ENCODE data around the gene SLC25A10. TPM values are rescaled to one million over a fixed set of nuclear protein-coding genes. Genes with fewer than 3 reads are reported as not detected.

Gene SLC25A10
- total and polyA plus RNA-seq, 2 of the 8 experiments (the other 6 are each of a cell fraction or from before 2014, with no cell fraction given): 22.2 to 43.0 TPM

DNA sequence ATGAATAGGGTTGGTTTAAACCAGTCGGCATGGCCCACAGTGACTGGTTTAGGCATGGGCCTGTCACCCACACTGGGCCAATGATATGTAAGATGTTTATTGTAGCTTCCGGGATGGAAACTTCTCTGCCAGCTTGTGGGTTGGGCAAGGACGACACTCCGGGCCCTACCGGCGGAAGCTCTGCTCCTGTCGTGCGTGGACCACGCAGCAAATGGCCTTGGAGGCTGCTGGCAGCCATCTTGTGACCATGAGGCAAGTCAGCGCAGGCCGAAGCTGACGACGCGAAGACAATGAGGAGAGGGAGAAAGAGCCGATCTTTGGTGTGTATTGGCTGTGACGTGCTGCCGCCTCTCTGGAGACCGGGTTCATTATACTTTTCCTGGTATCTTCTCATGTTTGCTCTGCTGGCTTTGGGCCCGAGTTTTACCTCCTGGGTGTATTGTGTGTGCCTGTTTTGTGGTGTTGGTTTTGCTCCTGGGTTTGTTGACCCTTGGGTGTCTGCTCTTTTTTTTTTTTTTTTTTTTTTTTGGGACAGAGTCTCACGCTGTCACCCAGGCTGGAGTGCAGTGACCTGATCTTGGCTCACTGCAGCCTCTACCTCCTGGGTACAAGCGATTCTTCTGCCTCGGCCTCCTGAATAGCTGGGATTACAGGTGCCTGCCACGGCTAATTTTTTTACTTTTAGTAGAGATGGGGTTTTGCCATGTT, 15.4 kb downstream of the SLC25A10 start:
- Histone ChIP-seq H4K91ac (replicated peaks; ENCODE audit: insufficient read length, low read length) (no peak overlapping the region), H3K4me2 (ENCODE audit: insufficient read depth in 1 of 2, low read depth in 2 of 2, low read length in 2 of 2) (no peak overlapping the region), H3K23ac (ENCODE audit: insufficient read length) (no peak overlapping the region), H2BK20ac (ENCODE audit: low read length) (no peak overlapping the region), H3K9me3 (ENCODE audit: insufficient read depth in 2 of 2, low read depth in 1 of 2, low read length in 1 of 2) (no peaks in the 10 kb centered on the region), H2BK12ac (ENCODE audit: low read depth, low read length) (no peak overlapping the region), H3K36me3 (ENCODE audit: control insufficient read depth in 2 of 4, insufficient read depth in 4 of 4, low read length in 3 of 4) (no peaks in the 10 kb centered on the region), H3K4ac (replicated peaks; ENCODE audit: insufficient read length, low read depth, low read length) (no peak overlapping the region), H3K4me1 (replicated peaks in 1 of 4; ENCODE audit: control insufficient read depth in 3 of 4, insufficient read depth in 4 of 4, low read length in 3 of 4) (peaks cover 0 to 8% (median 4%) of the 10 kb centered on the region in 4 experiments; a peak in 4 of 7 replicates), H2BK5ac (ENCODE audit: low read depth, low read length) (no peak overlapping the region), H4K5ac (ENCODE audit: insufficient read length, low read depth, low read length) (no peak overlapping the region), H2AFZ (ENCODE audit: low read length) (no peak overlapping the region), H3K9ac (replicated peaks in 1 of 4; ENCODE audit: extremely low read depth in 1 of 4, low read depth in 3 of 4, low read length in 3 of 4) (no peak overlapping the region), H2AK5ac (ENCODE audit: low read depth, low read length) (no peak overlapping the region), H3K23me2 (ENCODE audit: low read depth, low read length) (no peaks in the 10 kb centered on the region), H3K4me3 (ENCODE audit: extremely low read depth in 1 of 4, insufficient read depth in 2 of 4, low read depth in 3 of 4, low read length in 4 of 4) (no peak overlapping the region), H3K18ac (ENCODE audit: extremely low read depth, low read length) (no peak overlapping the region), H4K20me1 (replicated peaks in 1 of 2; ENCODE audit: control insufficient read depth in 1 of 2, insufficient read depth in 2 of 2, low read length in 2 of 2) (no peaks in the 10 kb centered on the region), H3K27me3 (replicated peaks in 1 of 4; ENCODE audit: control insufficient read depth in 3 of 4, extremely low read depth in 1 of 4, insufficient read depth in 3 of 4, low read length in 3 of 4) (no peaks in the 10 kb centered on the region), H2BK15ac (ENCODE audit: low read length) (0 out of 2 replicates have a peak overlapping the region, but pooled peaks have one; percentile 81), H3K79me1 (ENCODE audit: low read depth, low read length) (no peaks in the 10 kb centered on the region), H3K56ac (replicated peaks; ENCODE audit: insufficient read length, low read depth, low read length) (no peak overlapping the region), H3K27ac (ENCODE audit: low read depth, low read length) (no peak overlapping the region), H4K8ac (ENCODE audit: extremely low read depth, insufficient read depth, low read length) (no peak overlapping the region; the same call in 1 of the 2 replicates), H3K14ac (ENCODE audit: insufficient read length) (no peak overlapping the region), H3K79me2 (ENCODE audit: control insufficient read depth in 1 of 2, insufficient read depth in 2 of 2, low read length in 2 of 2) (no peaks in the 10 kb centered on the region), H2BK120ac (replicated peaks; ENCODE audit: low read depth, low read length) (no peak overlapping the region)
- ChIA-PET POLR2A (ENCODE audit: partially characterized antibody) (interaction anchor here (0.5 to 25.9 kb wide), 3 partner anchors 19 to 165 kb away, joined by 3 to 348 read pairs (median 3); partner anchors contain the start of genes MRPL12 and SLC25A10), CTCF (ENCODE audit: partially characterized antibody) (interaction anchor here (3.2 kb wide), 1 partner anchor 11 kb away, joined by 13 read pairs; no protein-coding TSS in a partner anchor)
- no peak for DNase-seq (ENCODE audit: low read depth in 1 of 2, low spot score in 2 of 2)
- no peak for FAIRE-seq
- TF ChIP-seq YY1 (IDR thresholded peaks at IDR 0.05; ENCODE audit: low read depth, low read length): peak; percentile 60; the same call in 1 of the 2 replicates
- TF ChIP-seq, protein P1, sequence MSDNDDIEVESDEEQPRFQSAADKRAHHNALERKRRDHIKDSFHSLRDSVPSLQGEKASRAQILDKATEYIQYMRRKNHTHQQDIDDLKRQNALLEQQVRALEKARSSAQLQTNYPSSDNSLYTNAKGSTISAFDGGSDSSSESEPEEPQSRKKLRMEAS (IDR thresholded peaks at IDR 0.05): peak; percentile 41; the same call in 1 of the 2 replicates
- TF ChIP-seq, protein P2, sequence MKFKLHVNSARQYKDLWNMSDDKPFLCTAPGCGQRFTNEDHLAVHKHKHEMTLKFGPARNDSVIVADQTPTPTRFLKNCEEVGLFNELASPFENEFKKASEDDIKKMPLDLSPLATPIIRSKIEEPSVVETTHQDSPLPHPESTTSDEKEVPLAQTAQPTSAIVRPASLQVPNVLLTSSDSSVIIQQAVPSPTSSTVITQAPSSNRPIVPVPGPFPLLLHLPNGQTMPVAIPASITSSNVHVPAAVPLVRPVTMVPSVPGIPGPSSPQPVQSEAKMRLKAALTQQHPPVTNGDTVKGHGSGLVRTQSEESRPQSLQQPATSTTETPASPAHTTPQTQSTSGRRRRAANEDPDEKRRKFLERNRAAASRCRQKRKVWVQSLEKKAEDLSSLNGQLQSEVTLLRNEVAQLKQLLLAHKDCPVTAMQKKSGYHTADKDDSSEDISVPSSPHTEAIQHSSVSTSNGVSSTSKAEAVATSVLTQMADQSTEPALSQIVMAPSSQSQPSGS (IDR thresholded peaks at IDR 0.05; ENCODE audit: low read length): no peak
- WGBS, 2 experiments (ENCODE audit: extremely low coverage in 1 of 2, insufficient coverage in 1 of 2, insufficient read length in 1 of 2, insufficient replicate concordance in 2 of 2, low coverage in 1 of 2, low lambda C conversion rate in 2 of 2, missing lambda C conversion rate in 1 of 2): 95% methylated on average over 20 of the region's 23 CpGs; no CpG with 5 or more reads in 1 of the 2 experiments

Data from H1 (cell line).